Stomach (tissue), 9 donors: ENCODE results near the gene ROBO1. TPM values are rescaled to one million over a fixed set of nuclear protein-coding genes. Genes with fewer than 3 reads are reported as not detected.

ENCODE experiments used
- DNase-seq, 2 donors: peaks; one replicate each; pipeline versions ENCODE4 v3.0.0 to v3.0.0-alpha.2; 2013 to 2019
- H3K27ac ChIP-seq, 5 donors: fragments of 200-600 bp in 4 of 5; sonication (generic) in 4 of 5; one replicate each; pipeline ENCODE4 v1.5.1; 2013 to 2019; ENCODE audit warnings: mild to moderate bottlenecking in 1 of 5, moderate library complexity in 1 of 5
- H3K27me3 ChIP-seq, 3 donors: fragments of 200-600 bp; sonication (generic); one replicate each; pipeline ENCODE4 v1.5.1; 2017 to 2019; ENCODE audit warnings: mixed run types in 1 of 3
- H3K36me3 ChIP-seq, 4 donors: fragments of 200-600 bp; sonication (generic); 1 replicate in 3 of 4; 2 replicates in 1 of 4; pipeline ENCODE4 v1.5.1; 2016 to 2019
- H3K4me1 ChIP-seq, 4 donors: fragments of 200-600 bp; sonication (generic); one replicate each; pipeline ENCODE4 v1.5.1; 2016 to 2019
- H3K4me3 ChIP-seq, 4 donors: fragments of 200-600 bp; sonication (generic) in 3 of 4; one replicate each; pipeline ENCODE4 v1.5.1; 2016 to 2019; ENCODE audit warnings: mild to moderate bottlenecking in 1 of 4
- H3K9me3 ChIP-seq, 4 donors: fragments of 200-600 bp; sonication (generic); one replicate each; pipeline ENCODE4 v1.5.1; 2016 to 2019
- EP300 ChIP-seq: sonication (generic); formaldehyde crosslinking; IDR thresholded peaks from one replicate; pipeline ENCODE4 v1.6.1; 2017; ENCODE audit warnings: antibody characterized with exemption
- POLR2A ChIP-seq, 4 donors: fragments of 450-650 bp; IDR thresholded peaks; one replicate each; pipeline ENCODE4 v1.6.1; 2016; ENCODE audit warnings: antibody characterized with exemption in 4 of 4, control low read depth in 2 of 4, mild to moderate bottlenecking in 1 of 4, moderate library complexity in 1 of 4
- POLR2AphosphoS5 ChIP-seq, 3 donors: sonication (generic); formaldehyde crosslinking; IDR thresholded peaks; one replicate each; pipeline ENCODE4 v1.6.1; 2016; ENCODE audit warnings: antibody characterized with exemption in 3 of 3
- whole genome bisulfite sequencing, 5 donors: extraction: QIAGEN DNeasy Blood & Tissue Kit in 3 of 5; methylation state at CpG; one replicate each; pipeline versions ENCODE4 v1.1.5 to v1.1.7; 2013 to 2018; 5-methylcytosine and 5-hydroxymethylcytosine counted together
- intact Hi-C: fragments of 100-400 bp; cut with DNase I; formaldehyde crosslinking; loops from one replicate; pipeline ENCODE4 v1.15.1; 2023; ENCODE audit warnings: low total_unique reads
- polyA plus RNA-seq, 3 donors: library from polyadenylated mRNA; stranded (reverse); fragments of 200-250 nt; gene quantifications; one replicate each; pipeline ENCODE4 v1.2.3, GENCODE V29; 2013
- total RNA-seq, 5 donors: library from RNA; depleted of rRNA; stranded (reverse); fragments of >200 nt; gene quantifications; one replicate each; pipeline versions ENCODE4 v1.1.0 to v1.2.3, GENCODE V29; 2014 to 2016
- TF ChIP-seq, protein P1 (sequence below), 7 experiments: fragments of 450-650 bp in 4 of 7; fragments of 200-600 bp in 3 of 7; sonication (generic) in 3 of 7; IDR thresholded peaks; one replicate each; pipeline ENCODE4 v1.5.1; 2016 to 2019; ENCODE audit warnings: antibody characterized with exemption in 7 of 7, control low read depth in 2 of 7, mild to moderate bottlenecking in 1 of 7
- donor health status: healthy with polysubstance abuse.
- donor health status: Bipolar disorder and iron deficiency.
- donor health status: healthy.

The ROBO1 gene
- total and polyA plus RNA-seq, 8 donors = 2.0 to 174 (median 4.5) TPM

GRCh38 chr3:79187426-79187825 is 580.4 kb downstream of the ROBO1 start:
- Histone ChIP-seq H3K4me3 (no peak overlapping the region), H3K27me3 (no peaks in the 10 kb centered on the region), H3K9me3 (no peaks in the 10 kb centered on the region), H3K36me3 (no peaks in the 10 kb centered on the region), H3K4me1 (no peaks in the 10 kb centered on the region), H3K27ac (no peak overlapping the region)
- intact Hi-C loops = no loop called here
- no peak for DNase-seq
- TF ChIP-seq POLR2A (IDR thresholded peaks at IDR 0.05) (no peak), EP300 (no peak), POLR2AphosphoS5 (IDR thresholded peaks at IDR 0.05) (no peak)
- TF ChIP-seq, protein P1, sequence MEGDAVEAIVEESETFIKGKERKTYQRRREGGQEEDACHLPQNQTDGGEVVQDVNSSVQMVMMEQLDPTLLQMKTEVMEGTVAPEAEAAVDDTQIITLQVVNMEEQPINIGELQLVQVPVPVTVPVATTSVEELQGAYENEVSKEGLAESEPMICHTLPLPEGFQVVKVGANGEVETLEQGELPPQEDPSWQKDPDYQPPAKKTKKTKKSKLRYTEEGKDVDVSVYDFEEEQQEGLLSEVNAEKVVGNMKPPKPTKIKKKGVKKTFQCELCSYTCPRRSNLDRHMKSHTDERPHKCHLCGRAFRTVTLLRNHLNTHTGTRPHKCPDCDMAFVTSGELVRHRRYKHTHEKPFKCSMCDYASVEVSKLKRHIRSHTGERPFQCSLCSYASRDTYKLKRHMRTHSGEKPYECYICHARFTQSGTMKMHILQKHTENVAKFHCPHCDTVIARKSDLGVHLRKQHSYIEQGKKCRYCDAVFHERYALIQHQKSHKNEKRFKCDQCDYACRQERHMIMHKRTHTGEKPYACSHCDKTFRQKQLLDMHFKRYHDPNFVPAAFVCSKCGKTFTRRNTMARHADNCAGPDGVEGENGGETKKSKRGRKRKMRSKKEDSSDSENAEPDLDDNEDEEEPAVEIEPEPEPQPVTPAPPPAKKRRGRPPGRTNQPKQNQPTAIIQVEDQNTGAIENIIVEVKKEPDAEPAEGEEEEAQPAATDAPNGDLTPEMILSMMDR (IDR thresholded peaks at IDR 0.05) = no peak
- WGBS, 5 donors = 67 to 80% (median 74%) methylated on average over 5 of the region's 5 CpGs

GRCh38 chr3:79184251-79184650 is 583.5 kb downstream of the ROBO1 start:
- Histone ChIP-seq H3K4me1 (no peaks in the 10 kb centered on the region), H3K27me3 (no peaks in the 10 kb centered on the region), H3K27ac (no peak overlapping the region), H3K4me3 (no peak overlapping the region), H3K9me3 (no peaks in the 10 kb centered on the region), H3K36me3 (no peaks in the 10 kb centered on the region)
- intact Hi-C loops = no loop called here
- DNase-seq = no peak
- WGBS, 5 donors = 22 to 35% (median 27%) methylated on average over 3 of the region's 3 CpGs
- TF ChIP-seq, protein P1 (IDR thresholded peaks at IDR 0.05) = no peak
- no peak for TF ChIP-seq EP300
- no peak for TF ChIP-seq POLR2AphosphoS5 (IDR thresholded peaks at IDR 0.05)
- no peak for TF ChIP-seq POLR2A (IDR thresholded peaks at IDR 0.05)

- WGBS, 5 donors = 57 to 95% (median 86%) methylated on average over 1 of the region's 1 CpG
- Histone ChIP-seq H3K27me3 (no peaks in the 10 kb centered on the region), H3K4me1 (no peaks in the 10 kb centered on the region), H3K4me3 (no peak overlapping the region), H3K9me3 (no peaks in the 10 kb centered on the region), H3K27ac (no peak overlapping the region), H3K36me3 (no peaks in the 10 kb centered on the region)
- TF ChIP-seq POLR2AphosphoS5 (IDR thresholded peaks at IDR 0.05) (no peak), EP300 (no peak), POLR2A (IDR thresholded peaks at IDR 0.05) (no peak)
- TF ChIP-seq, protein P1 (IDR thresholded peaks at IDR 0.05) = no peak
- DNase-seq = no peak
- intact Hi-C loops = no loop called here
Measured at GRCh38 chr3:79183496-79183895, 584.3 kb downstream of the ROBO1 start.

GRCh38 chr3:79178471-79179180 is 589.2 kb downstream of the ROBO1 start:
- no peak overlapping the region for H3K27ac ChIP-seq
- H3K9me3 ChIP-seq = no peaks in the 10 kb centered on the region
- H3K36me3 ChIP-seq = no peaks in the 10 kb centered on the region
- intact Hi-C loops = no loop called here
- no peak for DNase-seq
- TF ChIP-seq, protein P1 (IDR thresholded peaks at IDR 0.05) = no peak
- H3K27me3 ChIP-seq = no peaks in the 10 kb centered on the region
- WGBS, 5 donors = 49 to 63% (median 57%) methylated on average over 5 of the region's 5 CpGs
- H3K4me1 ChIP-seq = peaks cover 0 to 6% (median 0%) of the 10 kb centered on the region in 4 donors
- H3K4me3 ChIP-seq = no peak overlapping the region
